ENCODE measurements around the gene RNF10. TPM values are rescaled to one million over a fixed set of nuclear protein-coding genes. Genes with fewer than 3 reads are reported as not detected.
A peak's percentile ranks its signal among the peaks of the same experiment; 100 is the strongest.

RNF10 gene
- polyA plus RNA-seq, 1 donor (not counting 4 experiments of a cell fraction or from before 2014, with no cell fraction given) = 60.3 TPM

DNA sequence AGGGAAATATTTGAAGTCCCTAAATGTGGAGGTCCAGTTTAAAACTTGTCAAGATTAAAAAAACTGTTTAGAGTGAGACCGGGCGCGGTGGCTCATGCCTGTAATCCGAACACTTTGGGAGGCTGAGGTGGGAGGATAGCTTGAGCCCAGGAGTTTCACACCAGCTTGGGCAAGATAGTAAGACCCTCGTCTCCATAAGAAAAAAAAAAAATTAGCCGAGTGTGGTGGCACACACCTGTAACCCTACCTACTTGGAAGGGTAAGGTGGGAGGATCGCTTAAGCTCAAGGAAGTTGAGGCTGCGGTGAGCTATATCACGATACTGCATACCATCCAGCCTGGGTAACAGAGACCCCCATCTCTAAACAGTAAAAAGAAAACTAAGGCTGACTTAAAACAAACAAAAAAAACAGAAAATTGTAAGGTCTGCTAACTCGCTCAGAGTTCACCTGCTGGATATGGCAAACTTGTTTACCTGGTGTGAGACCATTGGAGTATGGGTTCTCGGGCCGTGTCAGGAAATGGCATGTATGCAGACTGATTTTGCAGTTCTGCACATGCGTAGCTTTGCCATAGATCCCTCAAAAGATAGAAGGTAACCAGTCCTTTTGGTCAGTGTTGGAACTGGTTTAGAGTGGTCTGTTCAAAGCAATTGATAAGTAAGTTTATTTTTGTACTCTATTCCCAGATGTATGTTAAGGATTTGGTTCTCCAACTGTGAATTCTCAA, 2.1 kb downstream of the RNF10 start:
- dilution Hi-C loops (cut with MboI; ENCODE audit: extremely low pct_ligation_motif_present, low sequenced_read_pairs) = no loop called here

DNA sequence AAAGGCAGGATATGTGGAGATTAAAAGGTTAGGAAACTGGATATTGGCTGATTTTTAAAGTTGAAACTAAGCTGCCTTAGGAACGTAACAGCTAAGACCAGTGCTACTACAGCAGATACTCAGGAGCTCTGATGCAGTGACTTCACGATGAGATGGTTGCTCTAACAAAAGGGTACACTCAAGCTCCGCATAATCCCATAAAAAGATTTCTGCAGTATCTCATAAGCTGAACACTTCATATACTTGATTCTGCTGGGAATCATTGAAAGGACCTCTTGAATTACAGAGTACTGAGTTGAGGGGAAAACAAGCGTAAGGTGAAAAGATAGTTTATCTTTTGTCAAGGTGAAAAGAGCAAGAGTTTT, 3.7 kb downstream of the RNF10 start:
- H3K27ac ChIP-seq (ENCODE audit: control insufficient read depth, insufficient read depth, low read length) = no peak overlapping the region
- H3K9me1 ChIP-seq (ENCODE audit: control insufficient read depth, extremely low read depth, insufficient read depth, low read length) = peaks cover 3% of the 10 kb centered on the region
- H3K36me3 ChIP-seq (ENCODE audit: control insufficient read depth in 2 of 2, extremely low read depth in 1 of 2, insufficient read depth in 2 of 2, low read length in 2 of 2) = peaks cover 8 to 22% of the 10 kb centered on the region in 2 experiments
- FAIRE-seq (no peak), DNase-seq (ENCODE audit: low read depth, low spot score) (no peak)
- no peak overlapping the region for H2AFZ ChIP-seq (ENCODE audit: control insufficient read depth, low read length)
- H4K20me1 ChIP-seq (ENCODE audit: control insufficient read depth, extremely low read depth, insufficient read depth, low read length) = peaks cover 45% of the 10 kb centered on the region
- peak overlapping the region; percentile 1 for H3K9ac ChIP-seq (ENCODE audit: control insufficient read depth, extremely low read depth, insufficient read depth, low read length)
- H3K4me2 ChIP-seq (ENCODE audit: control insufficient read depth, extremely low read depth, insufficient read depth, low read depth, low read length) = peak overlapping the region; percentile 49
- no peak overlapping the region for H3K4me3 ChIP-seq (ENCODE audit: control insufficient read depth in 2 of 3, extremely low read depth in 1 of 3, insufficient read depth in 2 of 3, low read depth in 1 of 3, low read length in 3 of 3)
- dilution Hi-C loops (cut with MboI; ENCODE audit: extremely low pct_ligation_motif_present, low sequenced_read_pairs) = no loop called here
- H3K79me2 ChIP-seq (ENCODE audit: control insufficient read depth, insufficient read depth, low read length) = peaks cover 87% of the 10 kb centered on the region
- H3K4me1 ChIP-seq (ENCODE audit: control insufficient read depth, extremely low read depth, insufficient read depth, low read length) = peaks cover 38% of the 10 kb centered on the region
- TF ChIP-seq, protein P1, sequence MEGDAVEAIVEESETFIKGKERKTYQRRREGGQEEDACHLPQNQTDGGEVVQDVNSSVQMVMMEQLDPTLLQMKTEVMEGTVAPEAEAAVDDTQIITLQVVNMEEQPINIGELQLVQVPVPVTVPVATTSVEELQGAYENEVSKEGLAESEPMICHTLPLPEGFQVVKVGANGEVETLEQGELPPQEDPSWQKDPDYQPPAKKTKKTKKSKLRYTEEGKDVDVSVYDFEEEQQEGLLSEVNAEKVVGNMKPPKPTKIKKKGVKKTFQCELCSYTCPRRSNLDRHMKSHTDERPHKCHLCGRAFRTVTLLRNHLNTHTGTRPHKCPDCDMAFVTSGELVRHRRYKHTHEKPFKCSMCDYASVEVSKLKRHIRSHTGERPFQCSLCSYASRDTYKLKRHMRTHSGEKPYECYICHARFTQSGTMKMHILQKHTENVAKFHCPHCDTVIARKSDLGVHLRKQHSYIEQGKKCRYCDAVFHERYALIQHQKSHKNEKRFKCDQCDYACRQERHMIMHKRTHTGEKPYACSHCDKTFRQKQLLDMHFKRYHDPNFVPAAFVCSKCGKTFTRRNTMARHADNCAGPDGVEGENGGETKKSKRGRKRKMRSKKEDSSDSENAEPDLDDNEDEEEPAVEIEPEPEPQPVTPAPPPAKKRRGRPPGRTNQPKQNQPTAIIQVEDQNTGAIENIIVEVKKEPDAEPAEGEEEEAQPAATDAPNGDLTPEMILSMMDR (optimal IDR thresholded peaks at IDR 0.05 in 1 of 3, IDR thresholded peaks at IDR 0.05 in 1 of 3, conservative IDR thresholded peaks at IDR 0.05 in 1 of 3; ENCODE audit: extremely low read depth in 1 of 3, insufficient read depth in 2 of 3, low read length in 3 of 3) = no peak
- no peak for TF ChIP-seq EZH2 (IDR thresholded peaks at IDR 0.05; ENCODE audit: low read length)
- H3K9me3 ChIP-seq (ENCODE audit: control insufficient read depth, low read depth, low read length) = no peaks in the 10 kb centered on the region
- no peaks in the 10 kb centered on the region for H3K27me3 ChIP-seq (ENCODE audit: control insufficient read depth, extremely low read depth, insufficient read depth, low read length)

More for the DNA sequence above, 2.1 kb downstream of the RNF10 start:
- no peaks in the 10 kb centered on the region for H3K27me3 ChIP-seq (ENCODE audit: control insufficient read depth, extremely low read depth, insufficient read depth, low read length)
- FAIRE-seq (no peak), DNase-seq (ENCODE audit: low read depth, low spot score) (no peak)
- peaks cover 3% of the 10 kb centered on the region for H3K9me1 ChIP-seq (ENCODE audit: control insufficient read depth, extremely low read depth, insufficient read depth, low read length)
- H3K9ac ChIP-seq (ENCODE audit: control insufficient read depth, extremely low read depth, insufficient read depth, low read length) = peak overlapping the region; percentile 91
- H3K36me3 ChIP-seq (ENCODE audit: control insufficient read depth in 2 of 2, extremely low read depth in 1 of 2, insufficient read depth in 2 of 2, low read length in 2 of 2) = peaks cover 0 to 22% of the 10 kb centered on the region in 2 experiments
- no peak overlapping the region for H2AFZ ChIP-seq (ENCODE audit: control insufficient read depth, low read length)
- H3K79me2 ChIP-seq (ENCODE audit: control insufficient read depth, insufficient read depth, low read length) = peaks cover 71% of the 10 kb centered on the region
- peaks cover 42% of the 10 kb centered on the region for H4K20me1 ChIP-seq (ENCODE audit: control insufficient read depth, extremely low read depth, insufficient read depth, low read length)
- no peaks in the 10 kb centered on the region for H3K9me3 ChIP-seq (ENCODE audit: control insufficient read depth, low read depth, low read length)
- H3K4me2 ChIP-seq (ENCODE audit: control insufficient read depth, extremely low read depth, insufficient read depth, low read depth, low read length) = peak overlapping the region; percentile 87
- H3K4me1 ChIP-seq (ENCODE audit: control insufficient read depth, extremely low read depth, insufficient read depth, low read length) = peaks cover 38% of the 10 kb centered on the region
- peak overlapping the region; percentile 94 to 99 (median 98) for H3K4me3 ChIP-seq (ENCODE audit: control insufficient read depth in 2 of 3, extremely low read depth in 1 of 3, insufficient read depth in 2 of 3, low read depth in 1 of 3, low read length in 3 of 3)
- H3K27ac ChIP-seq (ENCODE audit: control insufficient read depth, insufficient read depth, low read length) = peak overlapping the region; percentile 84
- no peak for TF ChIP-seq EZH2 (IDR thresholded peaks at IDR 0.05; ENCODE audit: low read length)
- TF ChIP-seq, protein P1 (optimal IDR thresholded peaks at IDR 0.05 in 1 of 3, IDR thresholded peaks at IDR 0.05 in 1 of 3, conservative IDR thresholded peaks at IDR 0.05 in 1 of 3; ENCODE audit: extremely low read depth in 1 of 3, insufficient read depth in 2 of 3, low read length in 3 of 3) = no peak
